Measurements from ENCODE around the gene SUPT20HL2. TPM values are rescaled to one million over a fixed set of nuclear protein-coding genes. Genes with fewer than 3 reads are reported as not detected.
"Not testable (repeated sequence)": the region's sequence is repeated elsewhere in the genome, so short reads cannot be mapped to it uniquely, and the experiment has no call there.

The SUPT20HL2 gene
- total and polyA plus RNA-seq, 2 experiments from 2014 or later = 0.08 TPM; not detected in 1

DNA sequence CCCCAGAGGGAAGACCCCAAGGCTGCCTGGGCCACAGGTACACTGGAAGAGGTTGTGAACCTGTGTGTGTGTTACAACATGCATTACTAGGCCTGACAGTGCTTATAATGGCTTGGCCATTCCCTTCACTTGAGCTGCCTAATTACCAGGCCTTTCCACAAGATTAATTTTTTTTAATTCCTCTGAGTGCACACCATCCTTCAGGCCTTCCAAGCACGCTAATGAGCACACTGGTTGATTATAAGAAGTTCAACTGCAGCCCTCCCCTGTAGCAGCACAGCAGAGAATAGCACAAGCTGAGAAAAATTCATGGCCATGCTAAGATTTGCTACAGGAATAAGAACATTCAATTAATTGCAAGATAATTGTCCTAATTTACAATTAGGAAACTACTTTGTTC, 2.2 kb upstream of the SUPT20HL2 start:
- no peak overlapping the region for H2AFZ ChIP-seq
- no peaks in the 10 kb centered on the region for H3K36me3 ChIP-seq (ENCODE audit: insufficient read depth)
- H3K4me2 ChIP-seq = no peak overlapping the region
- Mint-ChIP-seq H3K27ac (no peak overlapping the region), H3K4me1 (peaks cover 2% of the 10 kb centered on the region; the same call in 2 of the 3 replicates), H3K36me3 (ENCODE audit: low read depth) (no peaks in the 10 kb centered on the region), H3K4me3 (no peak overlapping the region), H3K9me3 (no peaks in the 10 kb centered on the region), H3K27me3 (ENCODE audit: insufficient read depth, low read depth, poor library complexity) (no peaks in the 10 kb centered on the region)
- no peaks in the 10 kb centered on the region for H3K4me1 ChIP-seq (ENCODE audit: insufficient read depth)
- no peak overlapping the region for H3K27ac ChIP-seq (ENCODE audit: low read depth)
- ATAC-seq = no peak
- no peaks in the 10 kb centered on the region for H3K9me2 ChIP-seq (ENCODE audit: insufficient read depth)
- no peaks in the 10 kb centered on the region for H3K79me2 ChIP-seq (replicated peaks; ENCODE audit: insufficient read depth)
- no peaks in the 10 kb centered on the region for H3F3A ChIP-seq (replicated peaks; ENCODE audit: low read depth)
- TF ChIP-seq, protein P1, sequence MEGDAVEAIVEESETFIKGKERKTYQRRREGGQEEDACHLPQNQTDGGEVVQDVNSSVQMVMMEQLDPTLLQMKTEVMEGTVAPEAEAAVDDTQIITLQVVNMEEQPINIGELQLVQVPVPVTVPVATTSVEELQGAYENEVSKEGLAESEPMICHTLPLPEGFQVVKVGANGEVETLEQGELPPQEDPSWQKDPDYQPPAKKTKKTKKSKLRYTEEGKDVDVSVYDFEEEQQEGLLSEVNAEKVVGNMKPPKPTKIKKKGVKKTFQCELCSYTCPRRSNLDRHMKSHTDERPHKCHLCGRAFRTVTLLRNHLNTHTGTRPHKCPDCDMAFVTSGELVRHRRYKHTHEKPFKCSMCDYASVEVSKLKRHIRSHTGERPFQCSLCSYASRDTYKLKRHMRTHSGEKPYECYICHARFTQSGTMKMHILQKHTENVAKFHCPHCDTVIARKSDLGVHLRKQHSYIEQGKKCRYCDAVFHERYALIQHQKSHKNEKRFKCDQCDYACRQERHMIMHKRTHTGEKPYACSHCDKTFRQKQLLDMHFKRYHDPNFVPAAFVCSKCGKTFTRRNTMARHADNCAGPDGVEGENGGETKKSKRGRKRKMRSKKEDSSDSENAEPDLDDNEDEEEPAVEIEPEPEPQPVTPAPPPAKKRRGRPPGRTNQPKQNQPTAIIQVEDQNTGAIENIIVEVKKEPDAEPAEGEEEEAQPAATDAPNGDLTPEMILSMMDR (conservative IDR thresholded peaks at IDR 0.05; ENCODE audit: low read depth in 2 of 2) = no peak
- H4K20me1 ChIP-seq (replicated peaks; ENCODE audit: insufficient read depth) = no peaks in the 10 kb centered on the region
- no peak for DNase-seq (ENCODE audit: low spot score)
- H3K27me3 ChIP-seq (ENCODE audit: insufficient read depth) = no peaks in the 10 kb centered on the region
- H3K4me3 ChIP-seq = no peak overlapping the region

DNA sequence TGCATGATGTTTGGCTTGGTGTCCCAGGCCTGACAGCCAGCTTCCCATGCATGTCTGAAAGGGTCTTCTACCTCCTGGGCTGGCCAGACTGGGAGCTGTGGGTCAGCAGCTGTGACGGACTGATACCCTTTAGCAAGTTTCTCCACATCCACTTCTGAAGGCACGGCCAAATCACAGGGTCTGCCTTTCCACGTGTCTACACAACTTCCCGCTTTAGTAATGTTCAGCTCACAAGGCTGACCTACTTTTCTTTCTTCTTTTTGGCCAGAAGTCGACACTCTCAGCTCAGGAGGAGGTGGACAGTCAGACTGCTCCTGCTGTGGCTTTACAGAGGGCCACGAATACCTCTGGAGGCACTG, 1.6 kb downstream of the SUPT20HL2 start:
- not testable (repeated sequence) for H3K4me1 ChIP-seq (ENCODE audit: insufficient read depth); H3K4me3 ChIP-seq; H3K4me1 Mint-ChIP-seq; H3F3A ChIP-seq (replicated peaks; ENCODE audit: low read depth); H4K20me1 ChIP-seq (replicated peaks; ENCODE audit: insufficient read depth); H3K79me2 ChIP-seq (replicated peaks; ENCODE audit: insufficient read depth); H3K27ac Mint-ChIP-seq; H3K9me2 ChIP-seq (ENCODE audit: insufficient read depth); H3K36me3 ChIP-seq (ENCODE audit: insufficient read depth); H3K27ac ChIP-seq (ENCODE audit: low read depth); H3K27me3 ChIP-seq (ENCODE audit: insufficient read depth); H3K9me3 Mint-ChIP-seq; H3K4me3 Mint-ChIP-seq; H2AFZ ChIP-seq; H3K36me3 Mint-ChIP-seq (ENCODE audit: low read depth); DNase-seq (ENCODE audit: low spot score); H3K27me3 Mint-ChIP-seq (ENCODE audit: insufficient read depth, low read depth, poor library complexity); ATAC-seq; H3K4me2 ChIP-seq

GRCh38 chrX:24311507-24312248, 2.2 kb downstream of the SUPT20HL2 start:
- H3K36me3 Mint-ChIP-seq (ENCODE audit: low read depth); H3K27ac Mint-ChIP-seq: not testable (repeated sequence)

DNA sequence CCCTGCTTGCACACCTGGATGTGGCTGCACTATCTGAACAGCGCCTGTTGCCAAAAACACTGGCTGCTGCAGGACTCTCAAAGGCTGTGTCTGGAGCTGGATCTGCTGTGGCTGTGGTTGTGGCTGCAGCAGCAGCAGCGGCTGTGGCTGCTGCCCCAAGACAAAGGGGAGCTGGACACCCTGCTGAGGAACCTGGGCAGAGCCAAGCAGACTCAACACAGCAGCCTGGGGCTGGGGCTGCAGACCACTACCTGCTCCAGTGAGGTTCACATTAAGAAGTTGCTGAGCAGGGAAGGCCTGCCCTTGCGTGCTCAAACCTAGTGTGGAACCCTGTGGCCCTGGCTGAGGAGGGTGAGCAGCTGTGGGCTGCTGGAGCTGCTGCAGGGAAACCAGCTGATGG, 3.0 kb downstream of the SUPT20HL2 start:
- H3K27ac Mint-ChIP-seq; H3K9me2 ChIP-seq (ENCODE audit: insufficient read depth); H3K79me2 ChIP-seq (replicated peaks; ENCODE audit: insufficient read depth); H3K36me3 Mint-ChIP-seq (ENCODE audit: low read depth); H3K4me1 Mint-ChIP-seq; H3K27ac ChIP-seq (ENCODE audit: low read depth); H3K27me3 Mint-ChIP-seq (ENCODE audit: insufficient read depth, low read depth, poor library complexity); H4K20me1 ChIP-seq (replicated peaks; ENCODE audit: insufficient read depth); H3K4me3 Mint-ChIP-seq; H3F3A ChIP-seq (replicated peaks; ENCODE audit: low read depth); H3K4me1 ChIP-seq (ENCODE audit: insufficient read depth); H3K9me3 Mint-ChIP-seq; H3K4me3 ChIP-seq; H2AFZ ChIP-seq; H3K36me3 ChIP-seq (ENCODE audit: insufficient read depth); H3K27me3 ChIP-seq (ENCODE audit: insufficient read depth): not testable (repeated sequence)
- H3K4me2 ChIP-seq = peak overlapping the region; percentile 42; the same call in 1 of the 2 replicates
- ATAC-seq (peak; percentile 90), DNase-seq (ENCODE audit: low spot score) (peak; percentile 29)

More at GRCh38 chrX:24311507-24312248, 2.2 kb downstream of the SUPT20HL2 start:
- not testable (repeated sequence) for H4K20me1 ChIP-seq (replicated peaks; ENCODE audit: insufficient read depth); H3K27me3 Mint-ChIP-seq (ENCODE audit: insufficient read depth, low read depth, poor library complexity); H3K4me2 ChIP-seq; H3K79me2 ChIP-seq (replicated peaks; ENCODE audit: insufficient read depth); H3K4me3 Mint-ChIP-seq; H3K4me1 Mint-ChIP-seq; H3K27me3 ChIP-seq (ENCODE audit: insufficient read depth); H3K4me1 ChIP-seq (ENCODE audit: insufficient read depth); H3K27ac ChIP-seq (ENCODE audit: low read depth); H2AFZ ChIP-seq; H3K4me3 ChIP-seq; H3K9me2 ChIP-seq (ENCODE audit: insufficient read depth); H3K9me3 Mint-ChIP-seq; H3K36me3 ChIP-seq (ENCODE audit: insufficient read depth); H3F3A ChIP-seq (replicated peaks; ENCODE audit: low read depth)
- DNase-seq (ENCODE audit: low spot score) (peak; percentile 14), ATAC-seq (peak; percentile 62)

- H3K9me3 Mint-ChIP-seq; DNase-seq (ENCODE audit: low spot score); ATAC-seq; H3K27ac ChIP-seq (ENCODE audit: low read depth); H2AFZ ChIP-seq; H3F3A ChIP-seq (replicated peaks; ENCODE audit: low read depth); H3K9me2 ChIP-seq (ENCODE audit: insufficient read depth); H3K79me2 ChIP-seq (replicated peaks; ENCODE audit: insufficient read depth); H3K4me3 Mint-ChIP-seq; H4K20me1 ChIP-seq (replicated peaks; ENCODE audit: insufficient read depth); H3K27ac Mint-ChIP-seq; H3K36me3 Mint-ChIP-seq (ENCODE audit: low read depth); H3K27me3 Mint-ChIP-seq (ENCODE audit: insufficient read depth, low read depth, poor library complexity); H3K27me3 ChIP-seq (ENCODE audit: insufficient read depth); H3K4me2 ChIP-seq; H3K4me1 ChIP-seq (ENCODE audit: insufficient read depth); H3K4me3 ChIP-seq; H3K4me1 Mint-ChIP-seq; H3K36me3 ChIP-seq (ENCODE audit: insufficient read depth): not testable (repeated sequence)
Measured at GRCh38 chrX:24309580-24310374, 4.1 kb downstream of the SUPT20HL2 start.

GRCh38 chrX:24308803-24309202, 5.1 kb downstream of the SUPT20HL2 start:
- H3K4me3 ChIP-seq; H3K27ac Mint-ChIP-seq; DNase-seq (ENCODE audit: low spot score); H3K27ac ChIP-seq (ENCODE audit: low read depth); H3K27me3 ChIP-seq (ENCODE audit: insufficient read depth); H3K4me1 ChIP-seq (ENCODE audit: insufficient read depth); H3K36me3 Mint-ChIP-seq (ENCODE audit: low read depth); H3K9me3 Mint-ChIP-seq; H3K4me2 ChIP-seq; ATAC-seq; H3K79me2 ChIP-seq (replicated peaks; ENCODE audit: insufficient read depth); H3F3A ChIP-seq (replicated peaks; ENCODE audit: low read depth); H3K9me2 ChIP-seq (ENCODE audit: insufficient read depth); H3K27me3 Mint-ChIP-seq (ENCODE audit: insufficient read depth, low read depth, poor library complexity); H4K20me1 ChIP-seq (replicated peaks; ENCODE audit: insufficient read depth); H3K4me1 Mint-ChIP-seq; H2AFZ ChIP-seq; H3K4me3 Mint-ChIP-seq; H3K36me3 ChIP-seq (ENCODE audit: insufficient read depth): not testable (repeated sequence)

Data from GM23338 (cell line).